H1 (cell line): Measurements from ENCODE around the gene AP2A2. TPM values are rescaled to one million over a fixed set of nuclear protein-coding genes. Genes with fewer than 3 reads are reported as not detected.

Source experiments
- CEBPB ChIP-seq: IDR thresholded peaks from 2 replicates; pipeline ENCODE4 v1.6.1; 2012; ENCODE audit warnings: low read depth, low read length
- CHD2 ChIP-seq: IDR thresholded peaks from 2 replicates; pipeline ENCODE4 v1.6.1; 2012; ENCODE audit warnings: low read length, improper control_type of control experiment
- HDAC2 ChIP-seq, 2 experiments: fragments of 300-600 bp in 1 of 2; sonication (generic) in 1 of 2; IDR thresholded peaks; 2 replicates each; pipeline ENCODE4 v1.6.1; 2011 to 2012; ENCODE audit warnings: low read depth in 2 of 2, low read length in 2 of 2, mild to moderate bottlenecking in 2 of 2, moderate library complexity in 2 of 2, borderline replicate concordance in 1 of 2, inconsistent platforms in 1 of 2
- KDM5A ChIP-seq: fragments of 200-600 bp; IDR thresholded peaks from 2 replicates; pipeline ENCODE4 v1.7.1; 2012; ENCODE audit warnings: mild to moderate bottlenecking, low read length, inconsistent platforms, mixed read lengths
- SIX5 ChIP-seq: IDR thresholded peaks from 2 replicates; pipeline ENCODE4 v1.6.1; 2011; ENCODE audit warnings: mild to moderate bottlenecking, low read depth, low read length
- SP4 ChIP-seq: IDR thresholded peaks from 2 replicates; pipeline ENCODE4 v1.6.1; 2012; ENCODE audit warnings: low read length, inconsistent platforms
- TAF1 ChIP-seq: IDR thresholded peaks from 2 replicates; pipeline ENCODE4 v1.6.1; 2011; ENCODE audit warnings: mild to moderate bottlenecking, low read depth, low read length
- ZNF274 ChIP-seq: IDR thresholded peaks from 2 replicates; pipeline ENCODE4 v1.7.0; 2012; ENCODE audit warnings: low read length, borderline replicate concordance; ENCODE audit errors: extremely low read depth
- polyA plus RNA-seq, 7 experiments: library from polyadenylated mRNA; depleted of rRNA in 3 of 7; stranded (reverse) in 5 of 7; unstranded in 2 of 7; fragments of >200 nt in 5 of 7; fragments of 200-250 nt in 2 of 7; gene quantifications; 1 replicate in 5 of 7; 2 replicates in 1 of 7; 4 replicates in 1 of 7; pipeline versions ENCODE4 v1.2.1 to v1.2.3, GENCODE V29; 2011 to 2013; ENCODE audit warnings: missing spikeins in 2 of 7, mixed read lengths in 2 of 7
- total RNA-seq: library from RNA; stranded (reverse); fragmentation: NEBNext Ultra II Directional; extraction: Animal tissue kit (Norgen Biotek cat#: 25700); gene quantifications from 2 replicates; pipeline ENCODE4 v1.2.1, GENCODE V29; 2021
- TF ChIP-seq, protein P1 (sequence below): fragments of 300-600 bp; sonication (generic); IDR thresholded peaks from 2 replicates; pipeline ENCODE4 v1.7.1; 2012; ENCODE audit warnings: low read length, moderate library complexity, mild to moderate bottlenecking, inconsistent platforms; ENCODE audit not compliant: insufficient replicate concordance
- TF ChIP-seq, protein P2 (sequence below): IDR thresholded peaks from 2 replicates; pipeline ENCODE4 v1.6.1; 2011; ENCODE audit warnings: low read length, improper control_type of control experiment

AP2A2 gene
- total and polyA plus RNA-seq, 2 of the 8 experiments (the other 6 are each of a cell fraction or from before 2014, with no cell fraction given) = 50.0 to 65.0 TPM

DNA sequence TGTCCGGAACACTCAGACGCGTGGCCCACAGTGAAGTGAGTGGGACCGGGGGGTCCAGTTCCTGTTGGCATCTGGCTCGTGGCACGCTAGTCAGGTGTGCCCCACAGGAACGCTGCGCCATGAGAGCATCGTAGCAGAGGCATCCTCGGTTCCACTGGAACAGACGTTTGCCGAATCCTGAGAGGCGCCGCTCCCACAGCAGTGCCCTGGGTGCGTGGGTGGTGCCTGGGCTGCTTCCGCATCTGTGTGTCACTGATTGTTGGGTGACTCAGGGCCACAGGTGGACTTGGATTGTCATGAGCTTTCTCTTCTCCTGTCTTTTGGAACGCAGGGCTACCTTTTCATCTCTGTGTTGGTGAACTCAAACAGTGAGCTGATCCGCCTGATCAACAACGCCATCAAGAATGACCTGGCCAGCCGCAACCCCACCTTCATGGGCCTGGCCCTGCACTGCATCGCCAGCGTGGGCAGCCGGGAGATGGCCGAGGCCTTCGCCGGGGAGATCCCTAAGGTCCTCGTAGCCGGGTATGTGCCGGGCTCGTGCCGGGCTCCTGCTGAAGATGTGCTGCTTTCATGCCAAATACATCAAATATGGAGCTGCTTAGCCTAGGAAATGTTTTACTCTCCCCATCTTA lies 46.2 kb downstream of the AP2A2 start (continued):
- TF ChIP-seq, protein P1, sequence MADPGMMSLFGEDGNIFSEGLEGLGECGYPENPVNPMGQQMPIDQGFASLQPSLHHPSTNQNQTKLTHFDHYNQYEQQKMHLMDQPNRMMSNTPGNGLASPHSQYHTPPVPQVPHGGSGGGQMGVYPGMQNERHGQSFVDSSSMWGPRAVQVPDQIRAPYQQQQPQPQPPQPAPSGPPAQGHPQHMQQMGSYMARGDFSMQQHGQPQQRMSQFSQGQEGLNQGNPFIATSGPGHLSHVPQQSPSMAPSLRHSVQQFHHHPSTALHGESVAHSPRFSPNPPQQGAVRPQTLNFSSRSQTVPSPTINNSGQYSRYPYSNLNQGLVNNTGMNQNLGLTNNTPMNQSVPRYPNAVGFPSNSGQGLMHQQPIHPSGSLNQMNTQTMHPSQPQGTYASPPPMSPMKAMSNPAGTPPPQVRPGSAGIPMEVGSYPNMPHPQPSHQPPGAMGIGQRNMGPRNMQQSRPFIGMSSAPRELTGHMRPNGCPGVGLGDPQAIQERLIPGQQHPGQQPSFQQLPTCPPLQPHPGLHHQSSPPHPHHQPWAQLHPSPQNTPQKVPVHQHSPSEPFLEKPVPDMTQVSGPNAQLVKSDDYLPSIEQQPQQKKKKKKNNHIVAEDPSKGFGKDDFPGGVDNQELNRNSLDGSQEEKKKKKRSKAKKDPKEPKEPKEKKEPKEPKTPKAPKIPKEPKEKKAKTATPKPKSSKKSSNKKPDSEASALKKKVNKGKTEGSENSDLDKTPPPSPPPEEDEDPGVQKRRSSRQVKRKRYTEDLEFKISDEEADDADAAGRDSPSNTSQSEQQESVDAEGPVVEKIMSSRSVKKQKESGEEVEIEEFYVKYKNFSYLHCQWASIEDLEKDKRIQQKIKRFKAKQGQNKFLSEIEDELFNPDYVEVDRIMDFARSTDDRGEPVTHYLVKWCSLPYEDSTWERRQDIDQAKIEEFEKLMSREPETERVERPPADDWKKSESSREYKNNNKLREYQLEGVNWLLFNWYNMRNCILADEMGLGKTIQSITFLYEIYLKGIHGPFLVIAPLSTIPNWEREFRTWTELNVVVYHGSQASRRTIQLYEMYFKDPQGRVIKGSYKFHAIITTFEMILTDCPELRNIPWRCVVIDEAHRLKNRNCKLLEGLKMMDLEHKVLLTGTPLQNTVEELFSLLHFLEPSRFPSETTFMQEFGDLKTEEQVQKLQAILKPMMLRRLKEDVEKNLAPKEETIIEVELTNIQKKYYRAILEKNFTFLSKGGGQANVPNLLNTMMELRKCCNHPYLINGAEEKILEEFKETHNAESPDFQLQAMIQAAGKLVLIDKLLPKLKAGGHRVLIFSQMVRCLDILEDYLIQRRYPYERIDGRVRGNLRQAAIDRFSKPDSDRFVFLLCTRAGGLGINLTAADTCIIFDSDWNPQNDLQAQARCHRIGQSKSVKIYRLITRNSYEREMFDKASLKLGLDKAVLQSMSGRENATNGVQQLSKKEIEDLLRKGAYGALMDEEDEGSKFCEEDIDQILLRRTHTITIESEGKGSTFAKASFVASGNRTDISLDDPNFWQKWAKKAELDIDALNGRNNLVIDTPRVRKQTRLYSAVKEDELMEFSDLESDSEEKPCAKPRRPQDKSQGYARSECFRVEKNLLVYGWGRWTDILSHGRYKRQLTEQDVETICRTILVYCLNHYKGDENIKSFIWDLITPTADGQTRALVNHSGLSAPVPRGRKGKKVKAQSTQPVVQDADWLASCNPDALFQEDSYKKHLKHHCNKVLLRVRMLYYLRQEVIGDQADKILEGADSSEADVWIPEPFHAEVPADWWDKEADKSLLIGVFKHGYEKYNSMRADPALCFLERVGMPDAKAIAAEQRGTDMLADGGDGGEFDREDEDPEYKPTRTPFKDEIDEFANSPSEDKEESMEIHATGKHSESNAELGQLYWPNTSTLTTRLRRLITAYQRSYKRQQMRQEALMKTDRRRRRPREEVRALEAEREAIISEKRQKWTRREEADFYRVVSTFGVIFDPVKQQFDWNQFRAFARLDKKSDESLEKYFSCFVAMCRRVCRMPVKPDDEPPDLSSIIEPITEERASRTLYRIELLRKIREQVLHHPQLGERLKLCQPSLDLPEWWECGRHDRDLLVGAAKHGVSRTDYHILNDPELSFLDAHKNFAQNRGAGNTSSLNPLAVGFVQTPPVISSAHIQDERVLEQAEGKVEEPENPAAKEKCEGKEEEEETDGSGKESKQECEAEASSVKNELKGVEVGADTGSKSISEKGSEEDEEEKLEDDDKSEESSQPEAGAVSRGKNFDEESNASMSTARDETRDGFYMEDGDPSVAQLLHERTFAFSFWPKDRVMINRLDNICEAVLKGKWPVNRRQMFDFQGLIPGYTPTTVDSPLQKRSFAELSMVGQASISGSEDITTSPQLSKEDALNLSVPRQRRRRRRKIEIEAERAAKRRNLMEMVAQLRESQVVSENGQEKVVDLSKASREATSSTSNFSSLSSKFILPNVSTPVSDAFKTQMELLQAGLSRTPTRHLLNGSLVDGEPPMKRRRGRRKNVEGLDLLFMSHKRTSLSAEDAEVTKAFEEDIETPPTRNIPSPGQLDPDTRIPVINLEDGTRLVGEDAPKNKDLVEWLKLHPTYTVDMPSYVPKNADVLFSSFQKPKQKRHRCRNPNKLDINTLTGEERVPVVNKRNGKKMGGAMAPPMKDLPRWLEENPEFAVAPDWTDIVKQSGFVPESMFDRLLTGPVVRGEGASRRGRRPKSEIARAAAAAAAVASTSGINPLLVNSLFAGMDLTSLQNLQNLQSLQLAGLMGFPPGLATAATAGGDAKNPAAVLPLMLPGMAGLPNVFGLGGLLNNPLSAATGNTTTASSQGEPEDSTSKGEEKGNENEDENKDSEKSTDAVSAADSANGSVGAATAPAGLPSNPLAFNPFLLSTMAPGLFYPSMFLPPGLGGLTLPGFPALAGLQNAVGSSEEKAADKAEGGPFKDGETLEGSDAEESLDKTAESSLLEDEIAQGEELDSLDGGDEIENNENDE = no peak
- no peak for TF ChIP-seq SIX5
- TF ChIP-seq, protein P2, sequence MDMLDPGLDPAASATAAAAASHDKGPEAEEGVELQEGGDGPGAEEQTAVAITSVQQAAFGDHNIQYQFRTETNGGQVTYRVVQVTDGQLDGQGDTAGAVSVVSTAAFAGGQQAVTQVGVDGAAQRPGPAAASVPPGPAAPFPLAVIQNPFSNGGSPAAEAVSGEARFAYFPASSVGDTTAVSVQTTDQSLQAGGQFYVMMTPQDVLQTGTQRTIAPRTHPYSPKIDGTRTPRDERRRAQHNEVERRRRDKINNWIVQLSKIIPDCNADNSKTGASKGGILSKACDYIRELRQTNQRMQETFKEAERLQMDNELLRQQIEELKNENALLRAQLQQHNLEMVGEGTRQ = no peak
- no peak for TF ChIP-seq CEBPB
- no peak for TF ChIP-seq KDM5A
- TF ChIP-seq TAF1 = no peak
- TF ChIP-seq SP4 = no peak
- no peak for TF ChIP-seq CHD2
- TF ChIP-seq ZNF274 = no peak
- no peak for TF ChIP-seq HDAC2 (IDR thresholded peaks at IDR 0.05; ENCODE audit: borderline replicate concordance in 1 of 2, low read depth in 2 of 2, low read length in 2 of 2)
